Activated CD8-positive, alpha-beta T cell treated with anti-CD3 and anti-CD28 coated beads for 36 hours (primary cell): ENCODE results near the gene LGALS9B. TPM values are rescaled to one million over a fixed set of nuclear protein-coding genes. Genes with fewer than 3 reads are reported as not detected.
"Not testable (repeated sequence)": the region's sequence is repeated elsewhere in the genome, so short reads cannot be mapped to it uniquely, and the experiment has no call there.

Experiments
- ATAC-seq: fragments of 200-7000 bp; cut with Tn5 transposase; one replicate; pipeline ENCODE4 v1.10.0; 2021; ENCODE audit warnings: mild to moderate bottlenecking, moderate library complexity
- CTCF ChIA-PET: fragments of 350-600 bp; sonication (Branson Sonifier 250); formaldehyde crosslinking; loops from one replicate; lab custom pipeline; 2021; ENCODE audit warnings: antibody characterized with exemption; lab: Charles Lee
- POLR2A ChIA-PET: fragments of 350-600 bp; sonication (Branson Sonifier 250); formaldehyde crosslinking; loops from one replicate; lab custom pipeline; 2021; ENCODE audit warnings: antibody characterized with exemption; lab: Charles Lee
- DNase-seq: peaks from one replicate; pipeline ENCODE4 v3.0.0-alpha.2; 2020
- H3K27ac Mint-ChIP-seq: one replicate; pipeline ENCODE4 v1.8.0; 2021; ENCODE audit warnings: mild to moderate bottlenecking, mixed read lengths
- H3K27me3 Mint-ChIP-seq: one replicate; pipeline ENCODE4 v1.8.0; 2021; ENCODE audit warnings: mixed read lengths
- H3K36me3 Mint-ChIP-seq: one replicate; pipeline ENCODE4 v1.8.0; 2021; ENCODE audit warnings: low read depth, mixed read lengths
- H3K4me1 Mint-ChIP-seq: one replicate; pipeline ENCODE4 v1.8.0; 2021; ENCODE audit warnings: low read depth, mixed read lengths
- H3K4me3 Mint-ChIP-seq: one replicate; pipeline ENCODE4 v1.8.0; 2021; ENCODE audit warnings: mild to moderate bottlenecking, moderate library complexity, mixed read lengths
- H3K9me3 Mint-ChIP-seq: one replicate; pipeline ENCODE4 v1.8.0; 2021; ENCODE audit warnings: mixed read lengths
- intact Hi-C: fragments of 100-400 bp; cut with micrococcal nuclease; formaldehyde crosslinking; loops from one replicate; pipeline ENCODE4 v1.10.0; 2022
- total RNA-seq, 2 experiments: library from RNA; stranded (reverse); gene quantifications; one replicate each; pipeline ENCODE4 v1.2.3, GENCODE V29; 2021

The LGALS9B gene
- total RNA-seq, 2 experiments from 2014 or later = not detected

GRCh38 chr17:20443632-20444031 is 23.7 kb downstream of the LGALS9B start:
- CTCF ChIA-PET, DNase-seq, intact Hi-C loops, H3K9me3 Mint-ChIP-seq, H3K4me3 Mint-ChIP-seq, H3K27ac Mint-ChIP-seq, H3K27me3 Mint-ChIP-seq, H3K36me3 Mint-ChIP-seq, ATAC-seq, H3K4me1 Mint-ChIP-seq, POLR2A ChIA-PET: not testable (repeated sequence)

DNA sequence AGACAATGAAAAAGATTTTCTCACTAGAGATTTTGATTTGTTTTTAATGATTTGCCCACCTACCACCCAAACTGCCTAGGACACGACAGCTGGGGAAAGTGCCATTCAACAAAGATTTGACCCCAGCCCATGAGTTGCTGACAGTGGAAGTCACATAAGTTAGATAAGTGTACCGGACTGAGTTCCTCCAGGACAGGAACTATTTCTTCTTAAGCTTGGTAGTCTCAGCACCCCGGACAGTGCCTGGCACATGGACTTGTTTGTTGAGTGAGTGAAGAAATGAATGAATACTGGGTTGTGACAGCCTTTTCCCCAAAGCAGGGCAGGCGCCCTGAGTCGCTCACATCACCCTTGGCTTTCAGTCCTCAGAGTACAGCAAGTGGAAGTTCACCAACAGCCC is 26.7 kb downstream of the LGALS9B start:
- ATAC-seq, H3K36me3 Mint-ChIP-seq, H3K27me3 Mint-ChIP-seq, H3K27ac Mint-ChIP-seq, H3K9me3 Mint-ChIP-seq, DNase-seq, CTCF ChIA-PET, intact Hi-C loops, H3K4me3 Mint-ChIP-seq, POLR2A ChIA-PET, H3K4me1 Mint-ChIP-seq: not testable (repeated sequence)

DNA sequence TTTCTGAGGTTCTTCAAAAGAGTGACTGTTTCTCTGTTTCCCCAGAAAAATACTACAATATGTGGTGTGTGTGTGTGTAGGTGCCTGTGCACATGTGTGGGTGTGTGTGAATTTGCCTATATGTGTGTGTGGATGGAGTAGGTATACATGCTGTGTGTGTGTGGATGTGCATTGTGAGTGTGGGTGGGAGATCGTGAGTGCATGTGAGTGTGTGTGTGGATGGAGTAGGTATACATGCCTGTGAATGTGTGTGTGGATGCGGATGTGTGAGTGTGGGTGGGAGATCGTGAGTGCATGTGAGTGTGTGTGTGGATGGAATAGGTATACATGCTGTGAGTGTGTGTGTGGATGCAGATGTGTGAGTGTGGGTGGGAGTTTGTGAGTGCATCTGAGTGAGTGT is 32.2 kb downstream of the LGALS9B start:
- H3K4me1 Mint-ChIP-seq, intact Hi-C loops, H3K36me3 Mint-ChIP-seq, H3K4me3 Mint-ChIP-seq, CTCF ChIA-PET, H3K9me3 Mint-ChIP-seq, POLR2A ChIA-PET, ATAC-seq, H3K27ac Mint-ChIP-seq, H3K27me3 Mint-ChIP-seq, DNase-seq: not testable (repeated sequence)

- H3K27ac Mint-ChIP-seq, intact Hi-C loops, POLR2A ChIA-PET, H3K4me3 Mint-ChIP-seq, CTCF ChIA-PET, DNase-seq, H3K9me3 Mint-ChIP-seq, H3K27me3 Mint-ChIP-seq, H3K36me3 Mint-ChIP-seq, ATAC-seq, H3K4me1 Mint-ChIP-seq: not testable (repeated sequence)
These were observed 34.0 kb downstream of the LGALS9B start for GRCh38 chr17:20433382-20433781.

- DNase-seq, H3K4me3 Mint-ChIP-seq, H3K27ac Mint-ChIP-seq, CTCF ChIA-PET, H3K4me1 Mint-ChIP-seq, ATAC-seq, POLR2A ChIA-PET, H3K9me3 Mint-ChIP-seq, H3K36me3 Mint-ChIP-seq, intact Hi-C loops, H3K27me3 Mint-ChIP-seq: not testable (repeated sequence)
These were observed 40.1 kb downstream of the LGALS9B start for GRCh38 chr17:20427264-20427663.

- POLR2A ChIA-PET, H3K27ac Mint-ChIP-seq, H3K4me1 Mint-ChIP-seq, DNase-seq, H3K9me3 Mint-ChIP-seq, H3K36me3 Mint-ChIP-seq, H3K27me3 Mint-ChIP-seq, CTCF ChIA-PET, H3K4me3 Mint-ChIP-seq, ATAC-seq, intact Hi-C loops: not testable (repeated sequence)
These were observed 44.5 kb downstream of the LGALS9B start for GRCh38 chr17:20422826-20423225.

- H3K4me1 Mint-ChIP-seq, H3K9me3 Mint-ChIP-seq, POLR2A ChIA-PET, H3K27me3 Mint-ChIP-seq, H3K36me3 Mint-ChIP-seq, ATAC-seq, intact Hi-C loops, CTCF ChIA-PET, DNase-seq, H3K4me3 Mint-ChIP-seq, H3K27ac Mint-ChIP-seq: not testable (repeated sequence)
These were observed 48.5 kb downstream of the LGALS9B start for GRCh38 chr17:20418838-20419237.

GRCh38 chr17:20417492-20418080 is 49.8 kb downstream of the LGALS9B start:
- CTCF ChIA-PET, H3K36me3 Mint-ChIP-seq, H3K27me3 Mint-ChIP-seq, H3K4me3 Mint-ChIP-seq, DNase-seq, H3K27ac Mint-ChIP-seq, POLR2A ChIA-PET, H3K4me1 Mint-ChIP-seq, intact Hi-C loops, ATAC-seq, H3K9me3 Mint-ChIP-seq: not testable (repeated sequence)

DNA sequence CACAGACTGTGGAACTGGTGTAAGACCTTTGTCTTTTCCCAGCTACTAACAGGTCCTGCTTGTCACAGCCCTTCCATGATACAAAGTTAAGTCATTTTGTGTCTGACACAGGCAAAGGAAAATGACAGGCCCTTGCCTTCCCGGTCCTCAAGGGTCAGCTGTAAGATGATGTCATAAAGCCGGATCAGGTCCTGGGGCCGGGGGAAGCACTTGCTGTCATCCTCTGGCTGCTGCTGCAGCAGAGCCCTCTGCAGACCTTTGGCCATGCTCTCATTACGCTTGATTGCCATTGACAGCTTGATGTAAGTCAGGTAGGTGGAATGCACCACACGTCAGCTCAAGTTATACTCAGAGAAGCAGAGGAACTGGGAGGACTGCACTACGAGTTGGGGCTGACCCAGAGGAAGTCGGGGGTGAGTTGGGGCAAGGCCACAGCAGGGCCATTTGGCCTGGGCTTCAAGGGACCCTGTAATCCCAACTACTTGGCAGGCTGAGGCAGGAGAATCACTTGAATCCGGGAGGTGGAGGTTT is 50.9 kb downstream of the LGALS9B start:
- H3K27ac Mint-ChIP-seq, H3K27me3 Mint-ChIP-seq, H3K4me1 Mint-ChIP-seq, CTCF ChIA-PET, H3K36me3 Mint-ChIP-seq, H3K9me3 Mint-ChIP-seq, H3K4me3 Mint-ChIP-seq, POLR2A ChIA-PET, DNase-seq, ATAC-seq, intact Hi-C loops: not testable (repeated sequence)

DNA sequence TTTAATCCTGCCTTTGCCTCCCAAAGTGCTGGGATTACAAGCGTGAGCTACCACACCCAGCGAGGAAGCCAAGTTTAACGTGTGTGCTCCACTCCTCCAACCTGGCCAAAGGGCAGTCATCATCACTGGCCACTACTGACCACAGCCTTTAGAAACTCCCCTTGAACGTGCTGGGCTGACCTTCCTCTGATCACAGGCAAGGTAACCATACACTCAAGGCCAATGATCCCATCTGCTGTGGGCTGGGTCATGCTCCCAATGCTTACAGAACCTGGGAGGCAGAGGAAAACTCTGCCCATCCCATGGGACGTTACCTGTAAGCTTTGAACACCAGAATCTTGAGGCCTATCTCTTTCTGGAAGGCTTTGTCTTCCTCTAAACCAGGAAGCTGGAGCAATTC is 51.9 kb downstream of the LGALS9B start:
- H3K9me3 Mint-ChIP-seq, H3K27ac Mint-ChIP-seq, CTCF ChIA-PET, H3K4me1 Mint-ChIP-seq, H3K4me3 Mint-ChIP-seq, H3K27me3 Mint-ChIP-seq, intact Hi-C loops, ATAC-seq, POLR2A ChIA-PET, H3K36me3 Mint-ChIP-seq, DNase-seq: not testable (repeated sequence)

DNA sequence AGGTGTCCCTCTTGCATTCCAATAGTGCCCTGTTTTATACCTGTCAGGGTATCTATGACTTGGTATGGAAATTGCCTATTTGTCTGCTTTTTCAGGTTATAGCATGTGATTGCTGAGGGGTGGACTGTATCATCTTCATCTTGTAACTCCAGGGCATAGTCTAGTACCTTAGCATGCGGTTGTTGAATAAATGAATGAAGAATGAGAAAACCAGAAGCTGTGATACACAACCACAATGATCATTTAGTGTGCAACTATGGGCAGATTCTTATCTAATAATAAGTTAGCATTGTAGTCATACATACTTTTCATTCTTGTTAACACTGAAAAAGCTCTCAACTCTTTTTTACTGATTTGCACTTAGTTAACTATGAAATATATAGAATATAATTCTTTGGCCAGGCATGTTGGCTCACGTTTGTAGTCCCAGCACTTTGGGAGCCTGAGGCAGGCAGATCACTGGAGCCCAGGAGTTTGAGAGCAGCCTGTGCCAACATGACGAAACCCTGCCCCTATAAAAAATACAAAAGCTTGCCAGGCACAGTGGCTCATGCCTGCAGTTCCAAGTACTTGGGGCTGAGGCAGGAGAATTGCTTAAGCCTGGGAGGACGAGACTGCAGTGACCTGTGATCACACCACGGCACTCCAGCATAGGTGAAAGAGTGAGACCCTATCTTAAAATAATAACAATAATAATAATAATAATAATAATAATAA is 65.9 kb downstream of the LGALS9B start:
- CTCF ChIA-PET, DNase-seq, H3K4me1 Mint-ChIP-seq, POLR2A ChIA-PET, H3K9me3 Mint-ChIP-seq, H3K4me3 Mint-ChIP-seq, H3K27me3 Mint-ChIP-seq, intact Hi-C loops, H3K27ac Mint-ChIP-seq, H3K36me3 Mint-ChIP-seq, ATAC-seq: not testable (repeated sequence)
